NCI-H2029 treated with DMSO at 0.1 percent for 48 hours (cell line): ENCODE data around the gene HOXD4.

Experiments used
- DNase-seq: peaks from one replicate; lab custom pipeline; 2025; lab: John Stamatoyannopoulos, UW

The HOXD4 gene

DNA sequence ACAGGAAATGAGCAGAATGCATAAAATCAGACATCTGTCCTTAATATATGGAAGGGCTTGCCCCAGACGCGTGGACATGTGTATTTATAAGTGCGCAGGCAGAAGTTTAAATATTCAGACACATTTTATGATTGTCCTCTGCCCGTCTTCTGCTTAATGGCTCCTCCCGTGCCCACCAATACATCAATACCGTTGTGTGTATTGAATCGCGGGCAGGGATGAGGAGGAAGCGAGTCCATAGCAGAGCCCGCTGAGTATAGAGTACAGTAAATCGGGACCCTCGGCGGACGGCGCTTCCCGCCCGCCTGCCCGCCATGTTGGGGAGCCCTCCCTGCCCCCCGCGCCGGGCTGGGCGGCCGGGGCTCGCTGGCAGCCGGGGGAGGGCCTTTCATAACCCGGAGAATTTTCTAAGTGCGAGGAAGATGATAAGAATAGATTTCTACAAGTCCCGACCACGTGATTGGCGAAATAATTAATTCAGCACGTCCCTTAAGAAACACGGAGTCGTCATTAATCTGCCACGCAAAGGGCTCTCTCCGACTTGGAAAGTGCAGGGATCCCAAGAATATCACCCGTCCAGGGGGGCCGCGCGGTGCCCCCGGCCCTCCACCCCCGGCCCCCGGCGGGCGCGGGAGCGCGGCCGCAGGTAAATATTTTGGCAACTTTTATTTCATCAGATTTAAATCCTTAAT, 5.6 kb downstream of the HOXD4 start, which contains the start of gene HOXD3:
Gene HOXD3 (plus strand): TSS at position 501 of the 692 bp plus-strand sequence. CDS start 11,808 bp downstream, outside the sequence.
- DNase-seq = no peak

GRCh38 chr2:176157499-176158185, 6.3 kb downstream of the HOXD4 start:
- DNase-seq = no peak

DNA sequence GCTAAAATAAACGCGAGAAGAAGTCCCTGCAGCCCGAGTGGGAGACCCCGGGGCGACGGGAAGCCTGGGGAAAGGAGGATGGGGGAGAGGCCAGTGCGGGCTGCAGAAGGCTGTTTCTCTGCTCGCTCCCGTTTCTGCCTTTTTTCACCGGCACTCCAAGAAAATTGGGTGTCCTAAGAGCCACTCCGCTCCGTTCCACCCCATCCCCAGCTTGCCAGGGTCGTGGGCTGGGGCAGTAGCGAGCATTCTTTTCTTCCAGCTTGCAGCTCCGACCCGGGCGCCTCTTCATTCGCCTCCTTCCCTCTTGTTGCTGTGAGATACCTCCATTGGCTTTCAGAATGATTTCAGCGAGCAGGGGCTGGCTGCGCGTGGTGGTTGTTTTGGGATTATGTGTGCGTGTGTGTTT, 6.8 kb downstream of the HOXD4 start:
- no peak for DNase-seq

- DNase-seq = no peak
Observed at GRCh38 chr2:176158855-176159662, 7.7 kb downstream of the HOXD4 start.

DNA sequence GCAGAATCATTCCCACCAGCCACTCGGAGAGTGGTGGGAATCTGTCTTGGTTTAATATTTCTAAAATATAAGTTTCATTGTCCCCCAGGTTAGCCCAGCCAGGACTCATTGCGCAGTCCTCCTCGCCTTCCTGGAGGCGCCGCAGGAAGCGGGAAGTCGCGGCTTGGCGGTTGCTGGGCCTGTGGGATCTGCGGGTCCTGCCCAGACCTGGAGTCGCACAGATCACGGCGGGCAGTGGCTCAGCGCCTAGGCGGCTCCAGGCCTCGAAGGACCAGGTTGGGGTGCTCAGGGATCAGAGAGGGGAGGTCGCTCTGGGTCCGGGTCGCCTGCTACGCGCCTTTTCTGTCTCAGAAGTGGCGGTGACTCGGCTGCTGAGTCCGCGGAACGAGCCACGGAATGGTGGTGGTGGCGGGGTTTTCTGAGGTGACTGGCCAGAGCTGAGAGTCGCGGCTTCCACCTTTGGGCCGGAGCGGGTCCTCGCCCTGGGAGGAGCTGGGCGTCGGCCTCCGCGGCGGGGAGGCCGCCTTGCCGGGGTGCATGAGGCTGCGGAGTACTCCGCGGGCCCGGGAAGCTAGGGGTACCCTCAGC, 8.4 kb downstream of the HOXD4 start:
- DNase-seq = no peak

DNA sequence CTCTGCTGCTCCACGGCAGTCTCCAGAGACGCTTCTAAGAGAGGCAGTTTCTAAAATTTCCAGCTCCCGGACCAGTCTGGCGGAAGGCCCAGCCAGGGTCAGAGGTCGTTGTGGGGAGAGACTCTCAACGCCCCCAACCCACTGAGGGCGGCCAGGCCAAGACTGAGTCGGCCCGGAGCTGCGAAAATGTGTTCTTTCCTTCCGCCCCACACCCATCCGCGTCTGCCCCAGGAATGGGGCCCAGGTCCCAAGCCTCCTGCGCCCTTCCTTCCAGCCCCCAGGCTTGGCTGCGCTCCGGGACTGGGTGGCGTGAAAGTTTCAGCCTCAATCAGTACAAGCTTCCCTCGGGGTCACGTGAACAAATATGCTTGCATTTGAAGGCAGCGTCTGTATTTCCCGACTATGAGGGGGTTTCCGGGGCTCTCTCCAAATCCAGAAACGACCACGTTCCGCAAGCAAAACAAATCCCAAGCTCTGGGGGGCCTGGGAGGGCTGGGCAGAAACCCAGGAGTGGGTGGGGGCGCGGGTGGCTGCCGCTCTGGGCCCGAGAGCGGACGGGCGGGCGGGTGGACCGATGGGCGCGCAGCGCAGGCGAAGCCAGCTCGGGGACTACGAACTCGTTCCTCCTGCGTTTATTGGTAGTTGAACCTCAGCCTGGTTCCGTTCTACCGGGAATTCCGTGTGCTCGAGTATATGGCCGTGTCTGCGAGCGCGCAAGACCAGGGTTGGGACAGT, 9.1 kb downstream of the HOXD4 start:
- DNase-seq = no peak

DNA sequence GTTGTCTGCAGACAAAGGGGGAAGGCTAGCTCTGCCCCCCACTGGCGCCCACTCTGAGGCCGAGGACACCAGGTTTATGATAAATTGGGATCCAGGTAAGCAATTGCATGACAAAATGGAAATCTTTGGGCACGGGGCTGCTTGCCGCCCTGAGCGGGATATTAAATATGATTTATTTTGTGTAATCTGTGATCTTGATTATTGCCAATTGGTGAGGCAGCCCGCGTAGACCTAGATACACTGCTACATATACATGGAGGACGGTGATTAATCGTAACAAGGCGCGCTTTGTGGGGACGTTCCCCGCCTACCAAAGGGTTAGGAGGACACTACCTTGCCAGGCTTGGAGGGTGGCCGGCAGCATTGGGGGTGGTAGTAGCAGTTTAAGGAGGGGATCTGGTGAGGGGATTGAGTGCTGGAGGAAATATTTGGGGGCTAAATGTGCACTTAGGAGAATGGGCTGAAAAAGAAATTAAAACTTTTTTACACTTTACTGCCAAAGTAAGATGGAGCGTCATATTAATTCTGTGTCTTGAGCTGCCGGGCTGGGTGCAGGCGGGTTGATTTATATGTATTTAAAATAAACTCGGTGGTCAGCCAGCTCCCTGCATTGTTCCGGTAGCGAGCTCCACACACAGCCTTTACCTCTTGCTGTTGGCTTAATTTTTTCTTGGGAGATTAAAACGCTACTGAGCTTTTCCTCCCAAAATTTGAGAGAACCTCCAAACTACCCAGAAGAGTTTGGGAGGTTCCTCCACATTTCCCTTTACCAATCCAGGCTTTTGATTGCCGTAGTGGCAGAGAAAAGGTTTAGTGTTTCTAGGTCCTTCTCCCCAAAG, 9.9 kb downstream of the HOXD4 start:
- no peak for DNase-seq

- no peak for DNase-seq
Observed at GRCh38 chr2:176161825-176162626, 10.7 kb downstream of the HOXD4 start.

- DNase-seq = no peak
Observed at GRCh38 chr2:176162911-176163671, 11.7 kb downstream of the HOXD4 start.

DNA sequence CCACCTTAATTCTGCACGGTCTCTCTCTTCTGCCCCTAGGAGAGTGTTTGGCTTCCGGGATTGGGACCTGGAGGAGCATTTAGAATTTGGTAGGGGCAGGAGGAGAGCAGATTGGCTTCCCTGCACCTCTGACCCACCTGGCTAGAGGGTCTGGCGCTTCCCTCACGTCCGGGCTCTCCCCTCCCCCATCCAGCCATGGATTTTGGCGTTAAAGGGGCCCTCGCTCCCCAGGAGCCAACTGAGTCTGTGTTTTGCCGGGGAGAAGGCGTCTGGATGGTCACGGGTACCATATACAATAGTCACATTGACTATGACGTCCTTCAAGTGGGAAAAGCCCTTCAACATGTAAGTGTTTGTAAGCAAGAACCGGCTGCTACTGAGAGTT, 12.3 kb downstream of the HOXD4 start:
- no peak for DNase-seq

DNA sequence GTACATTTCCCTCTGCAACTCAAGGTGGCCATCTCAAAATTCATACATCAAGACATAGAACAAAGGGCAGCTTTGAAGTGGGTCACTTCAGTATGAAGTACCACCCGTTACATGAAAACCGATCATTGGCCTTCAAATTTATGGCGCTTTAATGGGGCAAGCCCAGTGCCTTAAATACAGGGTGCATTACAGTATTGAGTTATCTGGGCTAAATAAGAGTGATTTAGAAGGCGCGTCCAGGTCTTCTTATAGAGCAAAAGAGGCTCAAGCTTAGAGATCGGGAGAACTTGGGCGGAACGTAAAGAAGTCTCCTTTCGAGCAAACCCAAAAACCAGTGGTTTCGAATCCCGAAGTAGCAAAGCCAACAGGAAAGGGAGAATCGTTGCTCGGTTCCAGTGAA, 12.9 kb downstream of the HOXD4 start:
- DNase-seq = no peak

DNA sequence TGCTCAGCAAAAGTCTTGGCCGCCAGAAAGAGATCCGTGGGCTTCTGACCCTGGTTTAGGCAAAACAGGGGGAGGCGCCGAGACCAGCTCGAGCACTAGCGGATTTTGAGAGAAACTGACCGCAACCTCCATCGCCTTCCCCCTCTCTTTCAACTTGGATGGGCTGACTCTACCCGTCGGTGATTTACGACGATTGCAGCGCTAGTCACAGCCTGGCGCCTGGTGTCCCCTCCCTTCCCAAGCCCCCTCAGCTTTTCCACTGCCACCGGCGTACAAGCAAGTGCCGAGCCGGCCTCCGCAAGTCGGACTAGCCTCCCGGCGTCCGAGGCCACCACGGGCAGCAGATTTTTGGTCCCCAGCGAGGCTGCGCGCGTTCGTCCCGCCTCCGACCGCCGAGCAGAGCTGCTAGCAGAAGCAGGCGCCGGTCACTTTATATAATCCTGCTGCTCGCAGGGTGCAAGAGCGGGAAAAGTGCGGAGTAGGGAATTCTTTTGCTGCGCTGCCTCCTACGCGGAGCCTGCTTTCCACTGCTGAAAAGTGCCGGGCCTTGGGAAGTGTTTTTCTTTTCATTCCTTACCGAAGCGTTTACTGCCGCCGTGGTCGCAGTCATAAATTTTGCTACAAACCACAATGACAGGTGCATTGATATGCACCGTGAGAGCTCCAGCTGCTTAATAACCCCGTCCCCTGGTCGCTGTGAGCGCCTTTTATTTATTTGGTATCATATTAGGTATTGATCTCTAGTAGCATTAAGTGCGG, 13.4 kb downstream of the HOXD4 start:
- DNase-seq = no peak

DNA sequence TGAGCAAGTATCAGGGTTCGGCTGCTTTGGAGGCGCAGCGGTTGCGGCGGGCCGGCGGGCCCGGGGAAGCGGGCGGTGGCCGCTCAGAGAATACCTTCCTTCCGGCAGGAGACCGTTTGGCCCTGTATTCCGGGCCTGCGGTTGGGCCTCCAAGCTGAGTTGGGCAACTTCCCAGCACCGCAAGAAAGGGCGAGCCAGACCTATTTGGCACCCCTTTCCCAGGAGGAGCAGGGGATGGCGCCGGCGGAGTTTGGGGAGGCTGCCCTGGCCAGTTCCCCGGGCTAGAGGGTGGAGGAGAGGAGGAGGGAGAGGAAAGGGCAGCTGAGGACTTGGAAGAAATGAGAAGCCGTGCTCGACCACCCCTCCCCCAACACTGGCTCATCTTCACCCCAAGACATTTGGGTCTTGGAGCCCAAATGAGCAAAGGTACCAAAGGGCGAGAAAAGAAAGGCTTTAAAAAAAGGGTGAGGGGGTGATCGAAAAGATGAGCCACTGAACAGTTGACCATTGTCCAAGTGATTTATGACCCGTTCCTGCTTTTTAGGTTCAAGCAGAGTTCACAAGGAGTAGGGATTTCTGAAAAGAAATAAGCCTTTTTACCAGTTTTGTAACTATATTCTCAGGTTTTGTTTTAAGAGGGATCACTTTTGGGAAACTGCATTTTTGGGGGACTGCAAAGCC, 14.2 kb downstream of the HOXD4 start:
- no peak for DNase-seq

DNA sequence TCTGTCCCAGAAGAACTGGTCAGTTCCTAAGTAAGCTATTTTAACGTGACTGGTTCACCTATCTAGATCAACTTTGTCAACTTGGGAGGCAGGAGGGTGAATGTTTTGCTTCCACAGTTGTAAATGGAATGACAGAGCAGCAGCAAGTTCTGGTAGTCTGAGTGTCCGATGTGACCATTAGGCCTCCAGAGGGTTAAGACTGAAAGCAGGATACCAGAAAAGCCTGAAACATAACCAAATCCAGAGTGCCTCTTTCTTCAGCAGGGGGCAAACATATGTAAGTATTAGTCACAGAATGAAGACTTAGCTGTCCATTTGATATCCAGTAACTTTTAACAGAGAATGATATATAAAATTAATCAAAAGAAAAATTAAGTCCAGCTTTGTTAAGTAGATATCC, 14.9 kb downstream of the HOXD4 start:
- DNase-seq = no peak

DNA sequence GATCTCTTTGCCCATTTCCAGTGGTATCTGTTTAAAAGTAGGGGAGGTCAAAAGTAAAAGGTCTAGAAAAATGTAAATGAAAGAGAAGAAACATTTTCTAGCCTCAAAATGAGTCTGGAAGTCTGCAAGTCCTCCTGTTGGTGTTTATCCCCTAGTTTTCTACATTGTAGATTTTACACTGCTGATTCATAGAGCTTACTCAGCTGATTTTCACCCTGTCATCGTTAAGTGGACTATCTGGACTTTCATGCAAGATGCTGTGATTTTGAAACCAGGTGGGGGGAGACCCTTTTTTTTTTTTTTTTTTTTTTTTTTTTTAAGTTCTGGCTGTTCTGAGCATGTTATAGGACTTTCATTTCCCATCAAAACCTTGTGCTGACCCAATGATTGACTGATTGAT, 16.0 kb downstream of the HOXD4 start:
- no peak for DNase-seq

- DNase-seq = no peak
Observed at GRCh38 chr2:176169181-176169580, 17.8 kb downstream of the HOXD4 start.

DNA sequence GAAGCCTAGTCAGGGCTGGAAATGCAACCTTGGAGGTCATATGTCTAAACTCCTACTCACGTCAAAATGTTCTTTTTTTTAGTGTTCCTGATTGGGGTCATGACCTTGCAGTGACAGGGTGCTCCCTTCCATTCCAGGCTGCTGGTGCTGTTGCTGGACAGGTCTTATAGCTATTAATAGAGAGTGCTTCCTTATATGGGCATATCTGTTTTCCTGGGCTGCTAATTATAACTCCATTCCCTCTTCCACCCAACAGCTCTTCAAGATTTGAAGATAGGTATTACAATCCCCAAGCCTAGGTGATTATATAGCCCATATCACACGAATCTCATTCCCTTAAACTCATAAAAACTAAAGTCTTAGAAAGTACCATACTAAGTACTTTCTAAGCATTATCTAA, 18.4 kb downstream of the HOXD4 start:
- DNase-seq = no peak
